ENCODE data around the gene C15orf39.
"Not testable (repeated sequence)": the region's sequence is repeated elsewhere in the genome, so short reads cannot be mapped to it uniquely, and the experiment has no call there.

Gene C15orf39

GRCh38 chr15:75201616-75202250 is at the start of gene C15orf39:
Gene C15orf39, plus strand, starts transcription at chr15:75201882. Its CDS starts 4,167 bp downstream, at chr15:75206049.
- DNase-seq = peak; percentile 76

DNA sequence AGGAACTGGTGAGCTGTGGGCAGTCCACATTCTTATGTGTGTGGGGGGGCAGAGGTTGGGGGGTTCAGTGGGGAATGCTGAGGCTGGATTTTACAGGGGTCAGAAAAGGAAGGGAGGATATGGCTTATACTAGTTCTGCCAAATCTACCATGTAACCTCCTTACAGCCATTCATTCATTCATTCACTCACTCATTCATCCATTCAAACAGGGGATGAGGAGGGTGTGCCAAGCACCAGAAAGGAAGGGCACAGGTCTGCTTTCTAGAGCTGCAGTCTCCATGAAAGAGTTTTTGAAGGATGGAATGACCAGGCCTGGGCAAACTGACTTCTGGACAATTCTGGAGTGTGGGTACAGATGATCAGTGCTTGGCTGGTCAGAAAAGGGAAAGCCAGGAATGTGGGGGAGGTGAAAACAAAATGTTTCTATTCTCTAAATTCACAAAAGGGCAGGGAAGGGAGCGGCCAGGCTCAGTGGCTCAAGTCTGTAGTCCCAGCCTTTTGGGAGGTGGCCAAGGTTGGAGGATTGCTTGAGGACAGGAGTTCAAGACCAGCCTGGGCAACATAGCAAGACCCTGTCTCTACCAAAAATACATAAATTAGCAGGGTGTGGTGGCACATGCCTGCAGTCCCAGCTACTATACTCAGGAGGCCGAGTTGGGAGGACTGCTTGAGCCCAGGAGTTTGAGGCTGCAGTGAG is 49.2 kb upstream of the C15orf39 start:
- no peak for DNase-seq

GRCh38 chr15:75153087-75153486 is 48.6 kb upstream of the C15orf39 start:
- no peak for DNase-seq

- no peak for DNase-seq
Observed at GRCh38 chr15:75153565-75154276, 48.0 kb upstream of the C15orf39 start.

DNA sequence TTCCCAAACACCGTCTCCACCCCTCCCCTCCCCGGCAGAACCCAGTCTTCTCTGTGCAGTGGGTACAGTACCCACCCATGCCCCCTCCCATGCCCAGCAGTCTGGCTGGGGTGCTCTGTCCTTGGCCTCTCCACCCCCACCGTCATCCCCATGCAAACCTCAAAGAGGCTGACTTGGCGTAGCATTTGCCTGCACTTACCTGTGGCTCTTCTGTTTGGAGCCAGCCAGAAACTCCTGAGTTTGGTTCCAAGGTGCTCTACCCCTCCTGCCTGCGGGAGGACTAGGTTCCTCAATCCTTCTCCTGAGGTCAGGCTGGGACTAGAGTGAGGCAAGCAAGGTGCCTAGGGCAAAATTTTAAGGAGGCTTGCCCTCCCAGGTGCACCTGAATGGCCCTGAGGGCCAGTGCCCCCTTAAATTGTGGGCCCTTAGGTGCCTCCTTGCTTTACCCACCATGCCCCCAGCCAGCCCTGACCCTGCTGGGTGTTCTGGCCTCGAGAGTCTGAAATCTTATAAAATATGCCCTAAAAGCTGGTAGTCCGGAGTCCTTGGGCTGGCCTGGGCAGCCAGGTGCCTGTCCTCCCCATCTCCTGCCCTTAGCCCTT is 47.1 kb upstream of the C15orf39 start:
- no peak for DNase-seq

- no peak for DNase-seq
Observed at GRCh38 chr15:75156326-75157215, 45.1 kb upstream of the C15orf39 start.

- DNase-seq = no peak
Observed at GRCh38 chr15:75158402-75158801, 43.3 kb upstream of the C15orf39 start.

DNA sequence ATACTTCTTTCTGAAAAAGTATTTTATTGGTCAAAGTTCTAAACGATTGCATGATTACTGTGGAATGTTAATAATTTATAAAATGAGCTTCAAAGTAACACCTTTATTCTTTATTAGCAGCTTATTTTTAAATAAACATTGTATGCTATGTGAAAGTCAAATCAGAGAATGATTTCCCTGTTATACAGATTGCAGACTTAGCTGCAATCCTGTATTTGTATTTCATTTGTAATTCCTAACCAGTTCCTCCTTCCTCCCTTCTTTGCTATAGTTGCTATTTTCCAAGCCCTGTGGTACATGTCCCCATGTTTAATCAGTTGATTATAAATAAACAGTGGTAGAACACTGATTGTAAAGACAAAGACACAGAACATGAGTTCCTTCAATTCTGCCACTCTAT is 42.4 kb upstream of the C15orf39 start:
- no peak for DNase-seq

DNA sequence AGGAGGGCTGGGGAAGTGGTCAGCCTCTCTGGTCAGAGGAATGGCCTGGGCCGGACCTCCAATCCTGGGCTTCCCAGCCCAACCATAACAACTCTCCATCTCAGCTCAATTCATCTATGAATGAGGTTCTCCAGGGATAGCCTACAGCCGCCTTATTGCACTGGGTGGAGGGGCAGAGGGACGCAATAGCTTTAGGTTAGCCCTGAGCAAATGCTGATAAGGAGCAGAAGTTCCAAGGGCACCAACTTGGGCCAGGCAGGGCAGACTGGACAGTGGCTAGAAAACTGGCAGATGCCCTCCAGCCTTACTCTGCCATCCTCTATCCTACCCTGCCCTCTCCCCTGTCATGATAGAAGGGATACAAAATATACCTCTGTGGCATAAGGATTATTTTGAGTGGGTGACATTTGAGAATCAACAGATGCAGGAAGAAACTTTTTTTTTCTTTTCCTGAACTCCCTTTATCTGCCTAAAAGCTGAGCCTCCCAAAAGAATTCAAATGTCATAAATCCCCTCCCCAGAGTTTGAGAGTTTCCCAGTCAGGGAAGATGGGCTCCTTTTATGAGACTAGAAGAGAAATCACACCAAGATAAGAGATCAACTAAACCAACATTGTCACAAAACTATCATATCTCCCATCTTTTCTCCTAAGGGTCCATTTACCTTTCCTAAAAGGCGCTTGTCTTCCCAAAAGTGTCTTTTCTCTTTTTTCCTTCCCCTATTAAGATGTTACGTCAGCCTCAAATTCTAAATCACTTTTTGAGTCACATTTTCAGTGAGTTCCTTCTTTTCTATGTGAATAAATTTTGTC is 40.4 kb upstream of the C15orf39 start:
- DNase-seq = no peak

GRCh38 chr15:75161917-75162414 is 39.7 kb upstream of the C15orf39 start:
- DNase-seq = no peak

DNA sequence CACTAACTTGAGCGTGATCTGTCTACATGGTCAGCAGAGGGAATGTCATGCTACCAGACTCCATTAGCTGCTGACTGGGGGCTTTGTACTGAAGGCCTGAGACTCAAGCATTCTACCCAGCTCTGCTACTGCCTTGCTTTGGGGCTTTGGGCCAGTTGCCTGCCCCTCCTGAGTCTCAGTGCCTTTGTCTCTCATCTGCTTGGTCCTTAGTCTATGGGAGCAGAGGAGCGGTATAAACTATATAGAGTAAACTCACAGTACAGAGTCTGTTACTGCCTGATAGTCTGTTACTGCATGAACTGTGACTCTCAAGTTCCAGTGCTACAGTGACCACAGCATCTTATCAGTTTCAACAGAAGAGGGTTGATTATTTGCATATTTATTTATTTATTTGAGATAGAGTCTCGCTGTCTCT is 38.5 kb upstream of the C15orf39 start:
- DNase-seq = no peak

- DNase-seq = no peak
Observed at GRCh38 chr15:75164625-75165350, 36.9 kb upstream of the C15orf39 start.

DNA sequence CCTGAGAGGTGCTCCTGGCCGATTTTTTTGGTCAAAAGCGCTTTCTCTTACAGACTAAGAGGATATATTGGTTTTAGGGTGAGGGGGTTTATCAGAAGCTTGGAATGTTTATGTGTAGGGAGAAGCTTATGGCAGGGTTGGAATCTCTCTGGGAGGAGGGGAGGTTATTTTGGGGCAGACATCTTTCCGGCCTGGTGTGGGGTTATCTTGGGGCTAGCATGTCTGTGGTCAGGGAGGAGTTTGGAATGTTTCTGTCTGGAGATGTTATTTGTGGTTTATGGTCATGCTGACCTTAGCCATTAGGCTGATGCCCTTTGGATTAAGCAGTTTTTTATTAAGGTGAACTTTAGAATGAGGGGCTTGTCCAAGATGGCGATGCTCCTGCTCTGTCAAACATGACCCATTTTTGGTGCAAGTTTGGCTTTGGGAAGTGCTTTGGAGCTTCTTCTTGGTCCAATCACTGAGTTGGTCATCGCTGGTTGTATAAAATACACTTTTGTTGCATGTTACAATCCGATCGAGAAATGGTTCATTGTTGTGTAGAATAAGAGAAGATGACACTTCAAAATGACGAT is 35.1 kb upstream of the C15orf39 start:
- not testable (repeated sequence) for DNase-seq

GRCh38 chr15:75167588-75168350 is 33.9 kb upstream of the C15orf39 start:
- DNase-seq = peak; percentile 8

DNA sequence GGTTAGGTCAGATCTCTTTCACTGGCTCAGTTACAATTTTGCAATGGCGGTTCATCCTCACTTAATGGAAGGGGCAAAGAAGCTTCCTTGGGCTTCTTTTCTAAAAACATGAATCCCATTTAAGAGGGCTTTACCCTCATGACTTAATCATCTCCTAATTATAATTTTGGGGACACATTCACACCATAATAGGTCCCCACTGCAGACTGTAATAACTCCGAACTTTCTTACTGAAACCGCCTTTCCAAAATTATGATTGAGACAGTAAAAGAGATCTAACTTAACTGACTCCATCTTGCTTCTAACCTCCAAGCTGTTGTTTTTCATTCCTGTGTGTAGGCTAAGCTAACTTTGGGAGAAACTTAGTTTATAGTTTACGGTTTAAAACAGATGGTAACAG is 33.3 kb upstream of the C15orf39 start:
- DNase-seq = no peak

DNA sequence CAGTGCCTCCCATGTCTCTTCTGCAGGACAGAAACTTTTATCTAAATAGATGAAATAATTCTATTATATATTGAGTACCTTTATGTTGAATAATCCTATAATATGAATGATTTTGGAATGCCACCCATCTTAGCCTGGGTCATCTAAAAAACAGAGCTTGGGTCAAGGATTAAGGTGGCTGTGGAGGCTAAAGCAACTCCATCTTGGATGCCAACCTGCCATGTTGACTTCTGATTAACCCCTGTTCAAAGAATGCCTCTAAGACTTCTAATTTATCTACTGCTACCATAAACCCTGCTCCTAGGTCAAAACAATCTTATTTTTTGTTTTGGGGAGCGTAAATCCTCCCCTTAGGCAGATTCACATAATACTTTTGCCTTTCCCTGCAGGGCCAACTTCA is 31.5 kb upstream of the C15orf39 start:
- DNase-seq = no peak

DNA sequence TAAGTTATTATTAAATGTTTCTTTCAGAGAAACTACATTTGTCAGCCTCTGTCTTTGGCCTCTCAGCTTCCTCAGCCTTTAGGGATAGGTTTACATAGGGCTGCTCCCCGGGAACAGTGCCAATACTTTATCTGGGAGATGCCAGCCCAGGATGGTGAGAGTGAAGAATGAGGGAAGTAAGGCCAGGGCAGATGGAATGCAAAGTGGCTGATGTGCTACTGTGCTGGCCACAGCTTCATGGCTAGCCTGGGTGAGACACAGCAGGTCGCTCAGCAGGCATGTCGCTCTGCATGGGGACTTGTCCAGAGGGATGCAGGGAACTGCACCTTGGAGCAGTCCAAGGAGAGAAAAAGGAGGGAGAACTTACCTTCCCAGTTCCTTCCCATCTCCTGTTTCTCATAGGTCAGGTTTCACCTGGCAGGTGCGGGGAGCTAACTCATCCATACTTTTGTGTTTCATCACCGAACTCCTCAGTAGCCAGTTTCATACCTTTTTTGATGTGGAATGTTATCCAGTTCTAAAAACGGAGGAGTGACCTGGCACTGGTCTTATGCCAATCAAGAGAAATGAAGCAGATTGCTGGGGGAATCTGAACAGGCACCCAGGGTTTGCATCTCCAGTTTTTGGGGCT is 30.9 kb upstream of the C15orf39 start:
- no peak for DNase-seq

GRCh38 chr15:75171408-75171807 is 30.3 kb upstream of the C15orf39 start:
- peak; percentile 8 for DNase-seq

DNA sequence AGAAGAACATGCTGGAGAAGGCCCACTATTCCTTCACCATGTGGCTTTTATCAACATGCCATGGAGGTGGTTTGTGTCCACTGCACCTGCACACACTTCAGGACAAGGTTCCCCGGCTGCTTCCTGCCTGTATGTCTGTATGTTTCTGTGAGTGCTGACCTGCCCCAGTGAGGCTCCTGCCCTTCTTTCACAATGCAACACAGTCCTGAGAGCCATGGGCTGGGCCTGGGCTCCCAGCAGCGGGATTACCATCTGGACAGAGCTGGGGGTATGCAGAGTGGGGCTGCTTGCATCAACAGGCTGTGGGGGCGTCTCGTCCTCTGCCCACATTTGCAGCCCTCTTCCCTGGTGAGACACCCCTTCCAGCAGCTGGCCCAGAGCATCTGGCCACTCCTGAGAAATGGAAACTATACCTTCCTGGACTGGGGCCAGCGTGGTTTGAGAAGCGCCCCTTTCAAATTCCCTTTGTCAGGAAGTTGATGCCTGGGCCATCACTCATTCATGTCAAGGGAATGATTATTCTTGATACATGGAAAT is 29.3 kb upstream of the C15orf39 start:
- DNase-seq = no peak

Measured in activated naive CD4-positive, alpha-beta T cell treated with Interleukin-2 at 50 U/mL for 16 hours (primary cell).